ENCODE measurements around the gene RREB1.

- TF ChIP-seq CTCF (optimal IDR thresholded peaks at IDR 0.05 in 1 of 3, IDR thresholded peaks at IDR 0.05 in 1 of 3, conservative IDR thresholded peaks at IDR 0.05 in 1 of 3; ENCODE audit: extremely low read depth in 1 of 3, insufficient read depth in 2 of 3, low read length in 3 of 3): no peak
- TF ChIP-seq EZH2 (IDR thresholded peaks at IDR 0.05; ENCODE audit: low read length): no peak
These were observed 97.0 kb downstream of the RREB1 start for GRCh38 chr6:7204726-7205125.

All from keratinocyte (primary cell).